Stimulated activated CD4-positive, alpha-beta T cell treated with anti-CD3 and anti-CD28 coated beads, TNF-alpha, amount 100 ng/mL, for 48 hours (primary cell): Measurements from ENCODE around the gene FCAMR.

Experiments used
- DNase-seq, 3 donors: peaks; one replicate each; pipeline ENCODE4 v3.0.0-alpha.2; 2020; ENCODE audit warnings: low read depth in 3 of 3

FCAMR gene, protein sequence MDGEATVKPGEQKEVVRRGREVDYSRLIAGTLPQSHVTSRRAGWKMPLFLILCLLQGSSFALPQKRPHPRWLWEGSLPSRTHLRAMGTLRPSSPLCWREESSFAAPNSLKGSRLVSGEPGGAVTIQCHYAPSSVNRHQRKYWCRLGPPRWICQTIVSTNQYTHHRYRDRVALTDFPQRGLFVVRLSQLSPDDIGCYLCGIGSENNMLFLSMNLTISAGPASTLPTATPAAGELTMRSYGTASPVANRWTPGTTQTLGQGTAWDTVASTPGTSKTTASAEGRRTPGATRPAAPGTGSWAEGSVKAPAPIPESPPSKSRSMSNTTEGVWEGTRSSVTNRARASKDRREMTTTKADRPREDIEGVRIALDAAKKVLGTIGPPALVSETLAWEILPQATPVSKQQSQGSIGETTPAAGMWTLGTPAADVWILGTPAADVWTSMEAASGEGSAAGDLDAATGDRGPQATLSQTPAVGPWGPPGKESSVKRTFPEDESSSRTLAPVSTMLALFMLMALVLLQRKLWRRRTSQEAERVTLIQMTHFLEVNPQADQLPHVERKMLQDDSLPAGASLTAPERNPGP

DNA sequence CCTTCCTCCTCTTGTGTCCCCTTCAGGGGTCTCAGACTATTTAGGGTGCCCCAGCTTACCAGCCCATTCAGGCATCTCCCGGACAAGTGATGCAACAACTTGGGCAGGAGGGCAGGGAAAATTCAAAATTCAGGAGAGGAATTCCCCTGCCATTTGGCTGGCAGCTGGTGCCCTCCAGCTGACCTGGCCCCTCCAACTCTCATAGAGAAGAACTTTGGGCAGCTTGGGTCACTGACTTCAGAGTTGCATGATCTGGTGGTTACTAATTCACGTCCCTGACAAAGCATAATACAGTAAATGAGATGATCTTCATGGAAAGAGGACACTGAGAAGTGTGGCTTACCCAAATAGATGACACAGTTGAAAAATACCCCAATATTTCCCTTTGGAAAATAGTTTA, at the start of gene FCAMR:
Gene FCAMR, minus strand, starts transcription at position 15 of the 400 bp plus-strand sequence. CDS start 335 bp downstream, outside the sequence.
- DNase-seq, result no peak

DNA sequence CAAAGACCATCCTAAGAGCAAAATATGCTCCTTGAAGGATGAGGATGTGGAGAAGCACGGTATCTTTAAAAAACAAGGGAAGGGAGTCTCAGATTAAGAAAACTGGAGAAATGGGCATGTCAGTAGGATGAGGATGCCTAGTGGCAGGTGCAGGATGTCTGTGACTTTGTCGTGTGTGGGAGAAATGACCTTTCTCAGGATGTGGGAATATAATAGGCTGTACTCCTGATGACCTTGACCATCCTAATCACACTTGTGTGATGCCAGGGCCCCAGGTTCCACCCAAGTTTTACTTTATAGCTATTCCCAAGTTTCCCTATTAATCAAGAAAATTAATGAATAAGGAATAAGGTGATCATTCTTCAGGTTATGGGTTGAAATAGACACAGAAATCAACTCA, 49.4 kb upstream of the FCAMR start:
- no peak for DNase-seq

DNA sequence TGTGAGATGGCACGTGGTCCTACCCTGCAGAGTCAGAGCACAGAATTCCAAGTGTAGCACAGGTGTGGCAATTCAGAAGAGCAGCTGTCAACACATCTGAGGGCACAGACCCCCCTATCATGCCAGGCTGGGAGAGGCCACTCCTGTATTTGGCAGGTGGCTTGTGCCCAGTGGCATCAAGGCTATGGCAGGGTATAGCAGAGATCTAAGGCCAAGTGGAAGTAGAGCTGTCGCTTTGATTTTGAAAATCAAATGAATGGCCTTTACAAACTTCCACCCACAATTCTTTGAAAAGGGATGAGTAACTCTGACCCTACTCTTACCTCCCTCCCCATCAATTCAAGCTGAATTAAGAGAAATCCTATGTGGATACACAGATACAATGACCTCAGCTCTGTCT, 48.9 kb upstream of the FCAMR start:
- DNase-seq, result no peak

DNA sequence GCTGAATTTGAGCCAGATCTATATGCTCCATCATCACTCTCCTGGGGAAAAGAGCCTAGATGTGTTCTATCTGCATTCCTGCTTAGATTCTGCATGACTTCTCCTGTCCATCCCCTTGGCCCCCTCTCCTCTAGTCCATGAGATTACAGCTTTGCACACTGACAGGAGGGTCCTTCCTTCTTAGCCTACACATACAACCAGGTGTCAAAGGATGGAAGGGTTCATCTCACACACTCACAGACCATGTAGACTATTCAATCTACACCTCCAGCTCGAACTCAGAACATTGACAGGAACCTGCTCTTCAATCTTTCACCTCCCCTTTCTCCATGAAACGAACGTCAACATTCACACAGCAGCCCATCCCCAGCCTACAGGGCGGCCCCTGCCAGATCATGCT, 48.4 kb upstream of the FCAMR start:
- no peak for DNase-seq

DNA sequence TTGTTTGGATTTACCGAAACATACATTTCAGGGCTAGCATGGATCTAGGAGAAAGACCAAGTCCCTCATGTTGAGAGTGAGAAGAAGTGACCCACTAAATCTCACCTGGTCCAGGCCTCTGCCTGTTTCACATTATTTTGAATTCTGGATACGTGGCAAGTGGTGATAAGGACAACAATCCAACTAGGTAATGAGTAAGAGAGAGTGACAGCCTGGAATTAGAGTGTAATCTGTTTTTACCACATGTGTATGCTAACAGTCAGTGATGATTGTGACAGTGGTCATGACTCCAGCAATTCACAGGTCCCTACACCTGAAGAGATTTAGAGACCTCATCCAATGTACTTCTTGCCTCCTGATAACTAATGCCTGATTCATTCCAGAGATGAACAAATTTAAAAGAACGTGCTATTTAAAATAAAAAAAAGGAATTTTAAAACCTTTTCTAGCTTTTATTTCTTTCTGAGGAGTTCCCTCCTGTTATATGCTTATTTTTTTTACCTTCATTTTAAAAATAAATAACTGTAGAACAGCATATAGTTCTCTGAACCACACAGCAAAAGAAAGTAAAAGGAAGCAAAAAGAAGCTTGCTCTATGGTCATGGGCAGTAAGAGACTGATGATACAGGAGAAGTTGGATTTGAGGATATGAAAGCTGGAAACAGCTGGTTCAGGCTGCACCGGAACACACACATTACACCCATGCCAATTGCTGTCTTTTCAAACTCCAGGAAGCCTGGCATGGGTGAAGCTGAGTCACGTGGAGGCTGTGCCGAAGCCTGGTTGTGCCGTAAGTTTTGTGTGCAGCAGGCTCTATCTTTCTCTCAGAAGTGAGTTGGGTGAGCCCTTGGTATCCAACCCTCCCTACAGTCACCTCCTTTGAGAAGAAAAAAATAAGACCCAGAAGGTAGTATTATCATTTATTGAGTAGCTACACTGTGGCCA, 47.6 kb upstream of the FCAMR start:
- DNase-seq, result no peak

DNA sequence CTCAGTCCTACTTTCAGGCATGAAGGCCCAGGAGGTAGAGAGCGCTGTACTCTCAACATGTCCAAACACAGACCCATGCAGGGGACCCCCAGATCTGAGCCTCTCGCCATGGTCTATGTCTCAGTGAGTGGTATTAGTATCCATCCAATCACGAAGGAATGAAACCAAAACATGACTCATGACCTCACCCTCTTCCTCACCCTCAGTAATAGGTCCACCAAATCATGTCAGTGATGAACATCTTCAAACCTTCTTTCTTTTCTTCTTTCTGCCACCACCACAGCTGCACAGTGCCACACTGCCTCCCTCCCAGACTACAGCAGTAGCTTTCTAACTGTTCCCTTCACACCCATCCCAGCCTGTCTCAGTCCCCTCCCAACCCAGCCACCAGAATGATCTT, 45.5 kb upstream of the FCAMR start:
- DNase-seq, result no peak

DNA sequence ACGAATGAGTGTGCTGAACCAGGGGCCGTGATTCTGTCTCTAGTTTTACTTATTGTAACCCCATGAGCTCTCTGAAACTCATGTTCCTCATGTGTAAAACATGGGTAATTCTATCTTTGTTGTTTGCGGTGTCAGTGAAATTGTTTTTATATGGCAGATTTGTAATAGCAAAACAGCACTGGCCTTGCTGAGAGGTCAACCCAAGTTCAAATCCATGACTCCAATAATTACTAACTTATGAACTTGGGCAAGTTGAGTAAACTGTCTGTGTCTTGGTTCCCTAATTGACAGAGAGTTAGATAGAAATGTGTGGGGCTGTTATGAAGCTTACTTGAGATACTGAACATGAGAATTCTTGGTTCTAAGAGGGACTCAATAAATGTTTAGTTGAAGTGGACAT, 44.5 kb upstream of the FCAMR start:
- DNase-seq, result no peak

DNA sequence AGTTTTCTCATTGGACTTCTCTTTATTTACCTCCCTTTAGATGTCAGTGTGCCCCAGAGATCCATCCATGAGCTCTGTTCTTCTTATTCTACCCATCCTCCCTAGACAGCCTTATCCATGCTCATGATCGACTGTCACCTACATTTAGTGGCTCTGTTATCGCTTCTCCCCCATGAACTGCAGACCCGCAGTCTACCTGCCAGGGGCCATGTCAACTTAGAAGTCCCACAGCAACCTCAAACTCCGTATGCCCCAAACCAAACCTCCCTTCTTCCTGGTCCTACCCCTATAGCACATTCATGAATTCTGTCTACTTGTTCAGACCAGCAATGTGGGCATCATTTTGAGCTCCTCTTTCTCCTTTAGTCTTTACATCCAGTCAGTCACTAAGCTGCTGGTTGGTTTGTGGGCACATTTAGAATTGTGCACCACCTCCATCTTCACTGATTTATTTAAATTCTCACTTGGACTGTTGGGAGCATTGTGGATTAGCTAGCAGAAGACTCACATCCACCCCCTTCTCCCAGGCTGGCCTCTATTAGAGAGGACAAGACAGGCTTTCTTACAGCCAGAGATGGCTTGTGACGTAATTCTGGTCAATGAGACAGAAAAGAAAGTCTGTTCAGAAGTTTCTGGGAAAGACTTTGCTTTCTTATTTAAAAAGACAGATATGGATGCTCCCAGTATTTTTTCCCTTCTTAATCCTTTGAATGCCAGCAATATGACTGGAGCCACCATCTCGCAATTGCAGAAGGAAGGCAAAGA, 43.2 kb upstream of the FCAMR start:
- DNase-seq, result no peak

DNA sequence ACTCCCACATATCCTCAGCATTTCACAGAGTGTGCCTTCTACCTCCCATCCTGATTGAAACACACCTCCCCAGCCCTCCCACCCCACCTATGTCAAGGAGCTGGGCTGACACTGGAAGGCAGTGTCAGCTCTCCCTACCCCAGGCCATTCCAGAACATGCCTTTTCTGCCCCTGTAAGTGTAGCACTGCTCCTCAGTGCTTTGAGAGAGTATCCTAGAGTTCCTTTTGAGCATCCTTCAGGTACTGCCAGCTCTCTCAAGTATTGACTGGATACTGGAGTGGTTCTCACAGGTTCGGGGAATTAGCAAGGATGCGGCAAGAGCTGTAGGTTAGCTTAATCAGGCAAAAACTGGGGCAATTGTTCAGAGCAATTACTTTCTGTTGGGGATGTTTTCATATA, 40.5 kb upstream of the FCAMR start:
- DNase-seq, result no peak

DNA sequence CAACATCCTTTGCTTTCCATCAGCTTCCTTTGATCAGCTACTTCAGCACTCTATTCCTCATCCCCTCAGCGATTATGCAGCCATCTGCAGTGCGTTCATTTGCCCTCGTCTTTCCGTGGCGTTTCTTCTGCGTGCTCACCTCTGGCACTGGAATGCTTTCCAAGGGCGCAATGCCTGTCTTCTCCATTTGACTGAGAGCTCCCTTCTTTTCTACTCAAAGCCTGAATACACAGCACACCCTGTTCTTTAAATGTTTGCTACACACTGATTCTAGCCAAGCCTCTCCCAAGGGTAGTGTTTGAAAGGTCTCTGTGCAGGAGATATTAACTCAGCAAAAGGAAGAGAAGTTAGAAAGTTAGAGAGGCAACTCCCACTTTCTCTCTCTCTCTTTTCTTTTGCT, 39.7 kb upstream of the FCAMR start:
- no peak for DNase-seq

DNA sequence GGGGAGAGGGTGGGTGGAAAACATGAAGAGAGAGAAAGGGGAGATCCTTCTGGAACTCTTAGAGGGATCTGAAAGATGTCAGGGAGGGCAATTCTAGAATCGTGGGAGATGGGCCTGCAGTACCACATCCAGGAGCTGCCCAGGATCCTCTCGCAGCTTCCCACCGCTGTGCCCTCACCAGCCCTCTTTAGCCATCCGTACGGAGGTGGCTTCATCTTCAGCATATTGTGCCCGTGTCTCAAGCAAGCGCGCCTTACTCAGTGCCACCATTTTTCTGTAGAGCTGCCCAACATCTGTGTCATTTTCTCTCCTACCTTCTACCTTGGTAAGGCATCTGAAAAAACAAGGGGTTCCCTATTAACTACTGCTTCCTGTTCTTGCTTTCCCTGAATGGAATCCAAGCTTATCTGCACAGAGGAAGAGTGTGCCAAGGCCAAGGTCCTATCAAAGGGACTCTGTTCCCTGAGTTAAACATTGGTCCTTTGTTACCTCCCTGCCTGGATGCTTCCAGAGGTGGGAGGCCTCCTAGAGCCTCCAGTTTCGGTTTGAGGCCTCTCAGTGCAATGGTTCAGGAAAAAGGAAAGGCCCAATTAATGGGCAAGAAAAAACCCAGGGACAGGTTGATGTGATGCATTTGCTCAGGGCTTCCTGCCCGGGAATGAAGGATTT, 39.1 kb upstream of the FCAMR start:
- no peak for DNase-seq

DNA sequence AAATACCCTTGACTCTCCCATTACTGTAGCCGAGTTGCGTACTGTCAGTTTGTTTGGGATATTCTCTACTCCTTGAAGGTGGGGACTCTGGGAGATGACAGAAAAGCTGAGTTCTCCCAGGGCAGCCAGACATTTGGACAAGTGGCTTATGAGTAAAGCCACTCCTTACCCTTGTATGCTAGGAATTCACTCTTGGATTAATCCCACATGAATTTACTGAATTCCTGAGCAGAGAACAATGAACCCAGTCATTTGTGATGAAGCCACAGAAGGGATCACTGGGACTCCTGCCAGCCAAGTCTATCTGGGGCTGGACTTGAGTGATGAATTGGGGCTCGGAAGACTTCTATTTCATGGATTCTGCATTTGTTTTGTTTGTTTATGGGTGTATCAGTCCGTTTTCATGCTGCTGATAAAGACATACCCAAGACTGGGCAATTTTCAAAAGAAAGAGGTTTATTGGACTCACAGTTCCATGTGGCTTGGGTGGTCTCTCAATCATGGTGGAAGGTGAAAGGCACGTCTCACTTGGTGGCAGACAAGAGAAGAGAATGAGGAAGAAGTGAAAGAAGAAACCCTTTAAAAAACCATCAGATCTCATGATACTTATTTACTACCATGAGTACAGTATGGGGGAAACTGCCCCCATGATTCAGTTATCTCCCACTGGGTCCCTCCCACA, 37.2 kb upstream of the FCAMR start:
- DNase-seq, result no peak

DNA sequence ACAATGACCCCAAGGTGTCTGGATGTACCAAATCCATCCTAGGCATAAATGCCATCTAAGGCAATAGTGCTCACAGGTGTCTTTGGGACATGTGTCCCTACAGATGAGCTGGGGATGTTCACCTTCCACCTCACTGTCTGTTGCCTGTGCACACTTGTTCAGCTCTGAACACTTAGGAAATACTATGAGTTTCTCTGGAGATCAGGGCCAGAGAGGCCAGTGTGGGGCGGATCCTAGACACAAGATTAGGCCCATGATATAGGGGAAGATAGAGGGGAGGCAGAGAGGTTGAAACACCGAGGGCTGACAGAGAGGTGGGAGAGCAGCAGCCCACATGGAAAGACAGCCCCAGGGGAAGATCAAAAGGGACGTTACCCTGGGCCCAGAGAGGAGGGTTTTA, 36.7 kb upstream of the FCAMR start:
- DNase-seq, result no peak

DNA sequence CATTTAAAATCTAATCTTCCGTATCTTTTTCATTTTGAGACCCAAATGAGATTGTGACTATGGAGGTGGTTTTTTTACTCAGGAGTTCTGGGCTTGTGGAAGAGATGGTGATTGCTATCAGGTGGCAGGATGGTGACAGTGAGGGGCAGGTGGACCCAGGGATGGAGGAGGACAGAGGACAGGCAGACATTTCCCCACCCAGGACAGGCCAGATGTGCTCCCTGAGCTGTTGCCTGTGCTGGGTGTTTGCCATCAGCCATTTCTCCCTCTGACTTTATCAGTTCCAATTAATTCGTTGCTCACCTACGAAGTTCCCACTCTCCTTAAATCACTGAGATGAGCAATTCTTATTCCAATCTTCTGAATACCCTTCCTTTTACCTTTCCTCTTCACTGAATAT, 35.8 kb upstream of the FCAMR start:
- DNase-seq, result no peak

DNA sequence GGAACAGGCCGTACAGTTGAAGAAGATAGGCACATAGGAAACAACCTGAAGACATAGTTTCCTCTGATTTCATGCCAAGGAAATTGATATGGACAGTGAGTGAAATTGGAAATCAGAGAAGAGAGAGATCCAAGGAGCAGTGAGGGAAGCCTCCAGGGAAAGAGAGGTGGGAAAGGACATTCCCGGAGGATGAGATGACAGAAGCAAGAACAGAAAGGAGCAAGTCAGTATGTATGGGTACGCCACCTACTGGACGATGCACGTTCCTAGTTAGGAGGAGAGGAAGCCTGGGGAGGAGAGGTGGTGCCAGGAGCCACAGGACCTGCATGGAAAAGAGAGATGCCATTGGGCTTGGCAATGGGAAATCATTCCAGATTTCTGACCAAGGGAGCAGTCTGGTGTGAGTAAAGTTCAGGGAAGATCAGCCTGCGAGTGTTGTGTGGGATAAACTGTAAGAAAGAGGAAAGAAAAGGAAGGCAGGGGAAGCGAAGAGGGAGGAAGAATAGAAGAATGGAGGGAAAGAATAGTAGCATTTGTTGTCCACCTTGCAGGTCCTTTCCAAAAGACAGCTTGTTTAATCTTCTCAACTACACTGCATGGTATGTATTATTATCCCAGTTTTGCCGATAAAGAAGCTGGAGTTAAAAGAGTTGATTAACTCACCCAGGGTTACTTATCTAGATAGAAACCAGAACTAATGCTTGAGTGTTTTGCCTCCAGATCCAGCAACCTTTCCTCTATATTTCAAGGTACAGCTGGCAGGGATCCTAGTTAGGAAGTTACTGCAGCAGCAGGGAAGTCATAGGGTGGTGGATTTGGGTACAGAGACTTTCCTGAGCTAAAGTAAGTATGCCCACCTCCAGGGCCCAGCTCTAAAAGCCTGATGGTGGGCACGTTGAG, 34.9 kb upstream of the FCAMR start:
- peak in 1 of 3 donors; percentile 17 for DNase-seq

DNA sequence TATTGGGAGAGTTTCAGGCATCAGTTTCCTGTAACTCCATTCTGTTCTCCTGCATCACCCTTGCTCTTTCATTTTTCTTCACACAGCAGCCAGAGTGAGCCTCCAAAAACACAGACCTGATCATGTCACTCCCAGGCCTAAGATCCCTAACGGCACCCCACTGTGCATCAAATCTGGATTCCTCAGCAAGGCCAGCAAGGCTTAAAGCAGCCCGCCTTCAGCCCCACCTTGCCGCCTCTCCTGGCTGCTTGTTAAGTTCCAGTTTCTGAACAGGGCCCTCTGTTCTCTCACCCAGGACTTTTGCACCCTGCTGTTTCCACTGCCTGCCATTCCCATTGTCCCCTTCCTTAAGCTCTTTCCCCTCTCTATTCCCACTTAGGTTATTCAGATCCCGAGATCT, 33.0 kb upstream of the FCAMR start:
- DNase-seq, result no peak

DNA sequence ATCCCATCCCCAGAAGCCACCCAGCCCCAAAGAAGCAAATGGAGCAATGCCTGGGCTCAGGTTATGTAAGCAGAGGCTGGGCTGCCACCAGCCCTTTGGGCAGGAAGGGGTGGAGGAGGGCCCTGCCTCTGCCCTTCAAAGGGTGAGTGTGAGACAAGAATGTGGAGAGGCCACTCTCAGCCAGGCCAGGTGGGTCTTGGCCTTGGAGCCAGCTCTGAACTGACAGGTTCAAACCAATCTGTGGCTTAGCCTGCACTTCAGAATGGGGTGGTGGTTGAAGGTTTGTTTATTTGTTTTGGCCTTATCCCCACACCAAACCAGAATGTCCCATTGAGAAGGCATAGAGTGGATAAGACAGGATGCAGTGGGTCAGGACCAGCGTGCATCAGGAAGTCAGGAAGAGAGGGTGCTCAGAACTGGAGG, 32.5 kb upstream of the FCAMR start:
- no peak for DNase-seq

DNA sequence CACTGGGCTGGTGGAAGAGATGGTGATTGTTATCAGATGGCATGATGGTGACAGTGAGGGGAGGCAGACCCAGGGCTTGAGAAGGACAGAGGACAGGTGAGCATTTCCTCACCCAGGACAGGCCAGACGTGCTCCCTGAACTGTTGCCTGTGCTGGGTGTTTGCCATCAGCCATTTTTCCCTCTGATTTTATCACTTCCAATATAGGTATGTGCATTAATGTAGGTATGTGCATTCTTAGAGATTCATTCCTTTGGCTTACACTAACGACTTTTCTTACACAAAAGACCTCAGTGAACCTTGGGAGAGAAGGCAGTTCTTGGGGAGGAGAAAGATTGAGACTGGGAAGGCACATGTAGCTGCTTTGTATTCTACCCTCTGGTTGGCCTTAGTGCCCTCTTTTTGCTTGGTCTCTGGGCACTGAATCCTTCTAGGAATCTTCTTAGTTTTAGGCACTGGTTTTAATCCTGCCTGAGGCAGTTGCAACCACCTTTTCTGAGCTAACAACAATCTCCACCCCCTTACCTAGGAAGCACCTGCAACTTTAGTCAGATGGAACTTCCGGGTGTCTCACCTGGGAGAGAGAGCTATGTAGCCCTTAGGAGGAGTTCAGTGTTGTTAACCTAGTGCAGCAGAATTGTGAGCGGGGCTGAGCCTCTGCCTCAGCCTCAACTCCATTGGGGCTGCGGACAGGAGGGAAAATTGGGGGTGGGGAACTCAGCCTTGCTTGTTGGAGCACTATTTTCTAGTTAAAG, 31.4 kb upstream of the FCAMR start:
- no peak for DNase-seq
